Measurements from ENCODE around the gene TEX53. TPM values are rescaled to one million over a fixed set of nuclear protein-coding genes. Genes with fewer than 3 reads are reported as not detected.
A peak's percentile ranks its signal among the peaks of the same experiment; 100 is the strongest.

Gene TEX53
- total RNA-seq, 1 donor from 2014 or later = not detected

DNA sequence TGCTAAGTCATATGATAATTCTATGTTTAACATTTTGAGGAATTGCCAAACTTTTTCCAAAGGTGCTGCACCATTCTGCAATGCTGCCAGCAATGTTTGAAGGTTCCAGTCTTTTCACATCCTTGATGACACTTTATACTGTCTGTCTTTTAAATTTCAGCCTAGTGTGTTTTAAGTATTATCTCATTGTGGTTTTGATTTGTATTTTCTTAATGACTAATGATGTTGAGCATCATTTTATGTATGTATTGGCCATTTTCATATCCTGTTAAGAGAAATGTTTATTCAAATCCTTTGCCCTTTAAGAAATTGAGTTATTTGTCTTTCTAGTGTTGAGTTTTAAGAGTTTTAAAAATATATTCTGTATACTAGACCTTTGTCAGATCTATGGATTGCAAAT is 29.4 kb upstream of the TEX53 start:
- TF ChIP-seq, protein P1, sequence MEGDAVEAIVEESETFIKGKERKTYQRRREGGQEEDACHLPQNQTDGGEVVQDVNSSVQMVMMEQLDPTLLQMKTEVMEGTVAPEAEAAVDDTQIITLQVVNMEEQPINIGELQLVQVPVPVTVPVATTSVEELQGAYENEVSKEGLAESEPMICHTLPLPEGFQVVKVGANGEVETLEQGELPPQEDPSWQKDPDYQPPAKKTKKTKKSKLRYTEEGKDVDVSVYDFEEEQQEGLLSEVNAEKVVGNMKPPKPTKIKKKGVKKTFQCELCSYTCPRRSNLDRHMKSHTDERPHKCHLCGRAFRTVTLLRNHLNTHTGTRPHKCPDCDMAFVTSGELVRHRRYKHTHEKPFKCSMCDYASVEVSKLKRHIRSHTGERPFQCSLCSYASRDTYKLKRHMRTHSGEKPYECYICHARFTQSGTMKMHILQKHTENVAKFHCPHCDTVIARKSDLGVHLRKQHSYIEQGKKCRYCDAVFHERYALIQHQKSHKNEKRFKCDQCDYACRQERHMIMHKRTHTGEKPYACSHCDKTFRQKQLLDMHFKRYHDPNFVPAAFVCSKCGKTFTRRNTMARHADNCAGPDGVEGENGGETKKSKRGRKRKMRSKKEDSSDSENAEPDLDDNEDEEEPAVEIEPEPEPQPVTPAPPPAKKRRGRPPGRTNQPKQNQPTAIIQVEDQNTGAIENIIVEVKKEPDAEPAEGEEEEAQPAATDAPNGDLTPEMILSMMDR (IDR thresholded peaks at IDR 0.05; ENCODE audit: unreplicated experiment) = no peak
- Mint-ChIP-seq H3K36me3 (ENCODE audit: insufficient read depth) (no peaks in the 10 kb centered on the region), H3K27me3 (peaks cover 7% of the 10 kb centered on the region), H3K9me3 (ENCODE audit: low read depth) (no peaks in the 10 kb centered on the region), H3K4me1 (ENCODE audit: low read depth) (no peaks in the 10 kb centered on the region), H3K4me3 (ENCODE audit: low read depth) (no peak overlapping the region), H3K27ac (no peak overlapping the region)
- no peak for DNase-seq (ENCODE audit: low spot score, unreplicated experiment)

DNA sequence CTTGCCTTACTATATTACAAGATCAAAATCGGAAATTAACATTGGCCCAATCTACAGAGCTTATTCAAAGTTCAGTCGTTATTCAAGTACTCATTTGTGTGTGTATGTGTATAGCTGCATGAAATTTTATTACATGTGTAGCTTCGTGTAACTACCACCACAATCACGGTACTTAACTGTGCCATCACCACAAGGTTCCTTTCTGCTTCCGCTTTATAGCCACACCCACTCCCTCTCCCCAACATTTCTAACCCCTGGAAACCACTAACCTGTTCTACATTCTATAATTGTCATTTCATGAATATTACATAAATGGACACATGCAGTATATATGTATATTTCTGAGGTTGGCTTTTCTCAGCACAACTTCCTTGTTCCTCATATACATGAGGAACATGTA is 28.3 kb upstream of the TEX53 start:
- DNase-seq (ENCODE audit: low spot score, unreplicated experiment) = no peak
- TF ChIP-seq, protein P1 (IDR thresholded peaks at IDR 0.05; ENCODE audit: unreplicated experiment) = no peak
- no peaks in the 10 kb centered on the region for H3K36me3 Mint-ChIP-seq (ENCODE audit: insufficient read depth)
- H3K27me3 Mint-ChIP-seq = peaks cover 3% of the 10 kb centered on the region
- no peak overlapping the region for H3K4me3 Mint-ChIP-seq (ENCODE audit: low read depth)
- H3K9me3 Mint-ChIP-seq (ENCODE audit: low read depth) = no peaks in the 10 kb centered on the region
- peaks cover 2% of the 10 kb centered on the region for H3K4me1 Mint-ChIP-seq (ENCODE audit: low read depth)
- no peak overlapping the region for H3K27ac Mint-ChIP-seq

DNA sequence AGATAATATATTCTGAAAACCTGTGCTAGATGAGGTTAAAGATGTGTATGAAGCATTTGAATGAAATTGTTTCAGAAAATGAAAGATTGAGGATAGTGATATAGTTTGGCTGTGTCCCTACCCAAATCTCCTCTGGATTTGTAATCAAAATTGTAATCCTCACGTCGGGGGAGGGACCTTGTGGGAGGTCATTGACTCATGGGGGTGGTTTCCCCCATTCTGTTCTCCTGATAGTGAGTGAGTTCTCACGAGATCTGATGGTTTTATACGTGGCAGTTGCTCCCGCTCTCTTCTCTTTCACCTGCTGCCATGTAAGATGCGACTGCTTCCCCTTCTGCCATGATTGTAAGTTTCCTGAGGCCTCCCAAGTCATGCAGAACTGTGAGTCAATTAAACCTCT is 26.4 kb upstream of the TEX53 start:
- H3K9me3 Mint-ChIP-seq (ENCODE audit: low read depth) = no peaks in the 10 kb centered on the region
- TF ChIP-seq, protein P1 (IDR thresholded peaks at IDR 0.05; ENCODE audit: unreplicated experiment) = no peak
- H3K27ac Mint-ChIP-seq = no peak overlapping the region
- no peaks in the 10 kb centered on the region for H3K36me3 Mint-ChIP-seq (ENCODE audit: insufficient read depth)
- peaks cover 3% of the 10 kb centered on the region for H3K27me3 Mint-ChIP-seq
- H3K4me3 Mint-ChIP-seq (ENCODE audit: low read depth) = no peak overlapping the region
- peaks cover 5% of the 10 kb centered on the region for H3K4me1 Mint-ChIP-seq (ENCODE audit: low read depth)
- DNase-seq (ENCODE audit: low spot score, unreplicated experiment) = no peak

DNA sequence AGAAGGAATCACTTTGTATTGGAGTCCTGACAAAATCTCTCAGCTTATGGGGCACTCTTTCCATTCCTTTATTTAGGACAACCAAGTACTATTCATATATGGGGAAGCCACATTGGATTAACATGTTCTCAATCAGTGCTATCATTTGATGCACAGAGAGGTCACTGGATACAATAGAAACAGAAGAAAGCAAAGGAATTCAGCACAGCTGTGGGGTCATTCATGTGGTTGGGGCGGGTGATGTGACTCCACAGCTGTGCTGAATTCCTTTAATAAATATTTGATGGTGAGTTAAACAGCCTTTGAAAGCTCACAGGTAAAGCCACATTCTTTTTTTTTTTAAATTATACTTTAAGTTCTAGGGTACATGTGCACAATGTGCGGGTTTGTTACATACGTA is 25.2 kb upstream of the TEX53 start:
- Mint-ChIP-seq H3K4me3 (ENCODE audit: low read depth) (no peak overlapping the region), H3K9me3 (ENCODE audit: low read depth) (no peaks in the 10 kb centered on the region)

GRCh38 chr9:114681594-114682332 is 24.2 kb upstream of the TEX53 start, which contains the start of gene TEX48:
TSS of gene TEX48 (minus strand) at chr9:114682192. CDS start at chr9:114671723, 10,469 bp downstream.
- Mint-ChIP-seq H3K27me3 (peaks cover 7% of the 10 kb centered on the region), H3K4me3 (ENCODE audit: low read depth) (no peak within 1 kb of the TSS), H3K9me3 (ENCODE audit: low read depth) (no peaks in the 10 kb centered on the region), H3K4me1 (ENCODE audit: low read depth) (peaks cover 13% of the 10 kb centered on the region), H3K36me3 (ENCODE audit: insufficient read depth) (no peaks in the 10 kb centered on the region), H3K27ac (no peak within 1 kb of the TSS)
- DNase-seq (ENCODE audit: low spot score, unreplicated experiment) = peak; percentile 31
- TF ChIP-seq, protein P1 (IDR thresholded peaks at IDR 0.05; ENCODE audit: unreplicated experiment) = peak; percentile 67

More for the DNA sequence above, 25.2 kb upstream of the TEX53 start:
- Mint-ChIP-seq H3K4me1 (ENCODE audit: low read depth) (peaks cover 11% of the 10 kb centered on the region), H3K27me3 (peaks cover 6% of the 10 kb centered on the region), H3K36me3 (ENCODE audit: insufficient read depth) (no peaks in the 10 kb centered on the region), H3K27ac (no peak overlapping the region)
- TF ChIP-seq, protein P1 (IDR thresholded peaks at IDR 0.05; ENCODE audit: unreplicated experiment) = no peak
- no peak for DNase-seq (ENCODE audit: low spot score, unreplicated experiment)

All from progenitor cell of endocrine pancreas (in vitro differentiated cells).